B cell (primary cell): ENCODE data around the gene PSAPL1. TPM values are rescaled to one million over a fixed set of nuclear protein-coding genes. Genes with fewer than 3 reads are reported as not detected.

Experiments used
- ATAC-seq: fragments of 200-7000 bp; cut with Tn5 transposase; one replicate; pipeline ENCODE4 v1.10.0; 2021; ENCODE audit warnings: low read depth, mild to moderate bottlenecking, moderate number of reproducible peaks, moderate library complexity
- CTCF ChIA-PET: fragments of 350-600 bp; sonication (Branson Sonifier 250); formaldehyde crosslinking; loops from one replicate; lab custom pipeline; 2021; ENCODE audit warnings: antibody characterized with exemption, inconsistent platforms; lab: Charles Lee
- POLR2A ChIA-PET: fragments of 350-600 bp; sonication (Branson Sonifier 250); formaldehyde crosslinking; loops from one replicate; lab custom pipeline; 2021; ENCODE audit warnings: antibody characterized with exemption; lab: Charles Lee
- DNase-seq: peaks from one replicate; pipeline ENCODE4 v3.0.0; 2013
- H2AFZ ChIP-seq: 2 replicates; pipeline ENCODE4 v1.6.1; 2012; ENCODE audit warnings: mild to moderate bottlenecking, low read depth, low read length; ENCODE audit not compliant: insufficient read depth, poor library complexity, severe bottlenecking
- H3K27ac ChIP-seq, 2 donors: 1 replicate in 1 of 2; 2 replicates in 1 of 2; pipeline ENCODE4 v1.5.1; 2012 to 2013; ENCODE audit warnings: low read length in 2 of 2, mild to moderate bottlenecking in 2 of 2, moderate library complexity in 1 of 2
- H3K27me3 ChIP-seq, 4 experiments: fragments of 200-600 bp in 1 of 4; sonication (generic) in 1 of 4; replicated peaks in 1 of 4; 1 replicate in 2 of 4; 2 replicates in 2 of 4; pipeline versions ENCODE4 v1.6.1 to v1.7.0; 2013 to 2016; ENCODE audit warnings: low read length in 3 of 4, mild to moderate bottlenecking in 2 of 4, mixed read lengths in 1 of 4, moderate library complexity in 1 of 4; ENCODE audit not compliant: insufficient read depth in 4 of 4, control insufficient read depth in 3 of 4; ENCODE audit errors: control extremely low read depth in 1 of 4
- H3K36me3 ChIP-seq, 2 experiments: replicated peaks in 1 of 2; 1 replicate in 1 of 2; 2 replicates in 1 of 2; pipeline versions ENCODE4 v1.6.1 to v1.7.1; 2013; ENCODE audit warnings: low read length in 1 of 2; ENCODE audit not compliant: insufficient read depth in 2 of 2, control insufficient read depth in 1 of 2; ENCODE audit errors: control extremely low read depth in 1 of 2, extremely low read depth in 1 of 2
- H3K4me1 ChIP-seq, 2 donors: fragments of 200-600 bp in 1 of 2; sonication (generic) in 1 of 2; 1 replicate in 1 of 2; 2 replicates in 1 of 2; pipeline versions ENCODE4 v1.5.1 to v1.6.1; 2013 to 2017; ENCODE audit warnings: low read length in 2 of 2; ENCODE audit not compliant: control insufficient read depth in 2 of 2, insufficient read depth in 2 of 2
- H3K4me2 ChIP-seq: replicated peaks from 2 replicates; pipeline ENCODE3; 2012; ENCODE audit warnings: mild to moderate bottlenecking, low read depth, low read length; ENCODE audit not compliant: poor library complexity, severe bottlenecking
- H3K4me3 ChIP-seq, 5 experiments: fragments of 200-600 bp in 1 of 5; sonication (generic) in 1 of 5; 1 replicate in 3 of 5; 2 replicates in 2 of 5; pipeline versions ENCODE4 v1.5.1 to v1.7.0; 2011 to 2016; ENCODE audit warnings: low read length in 4 of 5, mild to moderate bottlenecking in 4 of 5, low read depth in 2 of 5, control low read depth in 1 of 5, moderate library complexity in 1 of 5; ENCODE audit not compliant: insufficient read depth in 1 of 5; ENCODE audit errors: control extremely low read depth in 1 of 5, extremely low read depth in 1 of 5
- H3K79me2 ChIP-seq: fragments of 200-600 bp; sonication (generic); one replicate; pipeline ENCODE4 v1.6.0; 2016; ENCODE audit warnings: low read length; ENCODE audit not compliant: control insufficient read depth, insufficient read depth
- H3K9ac ChIP-seq: fragments of 200-600 bp; sonication (generic); 2 replicates; pipeline ENCODE4 v1.6.1; 2017; ENCODE audit warnings: mild to moderate bottlenecking, low read length, moderate library complexity
- H3K9me3 ChIP-seq, 3 donors: one replicate each; pipeline versions ENCODE4 v1.6.1 to v1.7.1; 2013; ENCODE audit warnings: low read length in 2 of 3; ENCODE audit not compliant: control insufficient read depth in 2 of 3, insufficient read depth in 1 of 3; ENCODE audit errors: control extremely low read depth in 1 of 3
- H4K20me1 ChIP-seq: 2 replicates; pipeline ENCODE4 v1.6.0; 2012; ENCODE audit warnings: mild to moderate bottlenecking, low read length; ENCODE audit not compliant: insufficient read depth, control insufficient read depth, poor library complexity, severe bottlenecking
- H3K27ac Mint-ChIP-seq: one replicate; pipeline ENCODE4 v1.8.0; 2021; ENCODE audit warnings: mixed read lengths
- H3K27me3 Mint-ChIP-seq: one replicate; pipeline ENCODE4 v1.8.0; 2021; ENCODE audit warnings: mixed read lengths
- H3K4me1 Mint-ChIP-seq: one replicate; pipeline ENCODE4 v1.8.0; 2021; ENCODE audit warnings: mixed read lengths
- H3K4me3 Mint-ChIP-seq: one replicate; pipeline ENCODE4 v1.8.0; 2021; ENCODE audit warnings: mixed read lengths
- H3K9me3 Mint-ChIP-seq: one replicate; pipeline ENCODE4 v1.8.0; 2022; ENCODE audit warnings: mixed read lengths; ENCODE audit not compliant: insufficient read depth
- CTCF ChIP-seq: fragments of 200-600 bp; IDR thresholded peaks from one replicate; pipeline ENCODE4 v1.8.0; 2022; ENCODE audit warnings: antibody characterized with exemption, mild to moderate bottlenecking
- EZH2 ChIP-seq: IDR thresholded peaks from 2 replicates; pipeline ENCODE4 v1.6.1; 2012; ENCODE audit warnings: borderline replicate concordance, low read depth, mild to moderate bottlenecking, moderate library complexity, low read length; ENCODE audit not compliant: insufficient read depth, poor library complexity, severe bottlenecking
- WGBS: methylation state at CpG from one replicate; pipeline ENCODE4 v1.1.5; 2013; ENCODE audit warnings: missing lambda C conversion rate; ENCODE audit not compliant: insufficient coverage; 5-methylcytosine and 5-hydroxymethylcytosine counted together
- intact Hi-C: fragments of 100-400 bp; cut with micrococcal nuclease; formaldehyde crosslinking; loops from one replicate; pipeline ENCODE4 v1.10.0; 2022
- polyA plus RNA-seq: library from polyadenylated mRNA; depleted of rRNA; stranded (reverse); fragments of >200 nt; gene quantifications from 2 replicates; pipeline ENCODE4 v1.2.3, GENCODE V29; 2012
- total RNA-seq, 2 donors: library from RNA; stranded (reverse); fragments of 120-200 nt in 1 of 2; gene quantifications; 1 replicate in 1 of 2; 2 replicates in 1 of 2; pipeline versions ENCODE4 v1.2.3 to v1.2.4, GENCODE V29; 2013 to 2022

The PSAPL1 gene
- total and polyA plus RNA-seq, 2 donors (not counting 1 experiment from before 2014, with no cell fraction given), result not detected

GRCh38 chr4:7475207-7475606 is 40.5 kb upstream of the PSAPL1 start:
- no peak overlapping the region for H3K27ac ChIP-seq
- TF ChIP-seq EZH2, result no peak
- TF ChIP-seq CTCF, result no peak
- peaks cover 6% of the 10 kb centered on the region for H3K27me3 Mint-ChIP-seq
- H4K20me1 ChIP-seq, result no peaks in the 10 kb centered on the region
- DNase-seq, result no peak
- H3K27me3 ChIP-seq, result no peaks in the 10 kb centered on the region
- H3K9me3 ChIP-seq, result peaks cover 0 to 4% (median 0%) of the 10 kb centered on the region in 3 donors
- no peak overlapping the region for H3K4me3 Mint-ChIP-seq
- no peaks in the 10 kb centered on the region for H3K79me2 ChIP-seq
- no peak overlapping the region for H3K4me2 ChIP-seq
- no peaks in the 10 kb centered on the region for H3K9me3 Mint-ChIP-seq
- no peak overlapping the region for H3K27ac Mint-ChIP-seq
- H3K4me1 Mint-ChIP-seq, result no peaks in the 10 kb centered on the region
- H3K9ac ChIP-seq, result no peak overlapping the region
- no peak overlapping the region for H2AFZ ChIP-seq
- ATAC-seq, result no peak
- CTCF ChIA-PET, result no interaction called here
- POLR2A ChIA-PET, result no interaction called here
- H3K4me3 ChIP-seq, result no peak overlapping the region
- 86% methylated on average over 5 of the region's 5 CpGs for WGBS
- no peaks in the 10 kb centered on the region for H3K4me1 ChIP-seq
- intact Hi-C loops, result no loop called here
- no peaks in the 10 kb centered on the region for H3K36me3 ChIP-seq

- peaks cover 0 to under 1% (median 0%) of the 10 kb centered on the region in 3 donors for H3K9me3 ChIP-seq
- POLR2A ChIA-PET, result no interaction called here
- H3K27me3 ChIP-seq, result no peaks in the 10 kb centered on the region
- H3K36me3 ChIP-seq, result no peaks in the 10 kb centered on the region
- TF ChIP-seq EZH2, result no peak
- TF ChIP-seq CTCF, result no peak
- DNase-seq (no peak), ATAC-seq (no peak)
- Mint-ChIP-seq H3K27ac (no peak overlapping the region), H3K4me1 (no peaks in the 10 kb centered on the region), H3K27me3 (peaks cover 6% of the 10 kb centered on the region), H3K9me3 (no peaks in the 10 kb centered on the region), H3K4me3 (no peak overlapping the region)
- 85% methylated on average over 6 of the region's 7 CpGs for WGBS
- CTCF ChIA-PET, result no interaction called here
- no peaks in the 10 kb centered on the region for H3K79me2 ChIP-seq
- no peak overlapping the region for H3K4me3 ChIP-seq
- no peaks in the 10 kb centered on the region for H3K4me1 ChIP-seq
- intact Hi-C loops, result no loop called here
- no peaks in the 10 kb centered on the region for H4K20me1 ChIP-seq
- no peak overlapping the region for H3K27ac ChIP-seq
- no peak overlapping the region for H3K4me2 ChIP-seq
- no peak overlapping the region for H2AFZ ChIP-seq
- H3K9ac ChIP-seq, result no peak overlapping the region
Observed at GRCh38 chr4:7474320-7474719, 39.6 kb upstream of the PSAPL1 start.
